ENCODE measurements around the gene SCNN1A. TPM values are rescaled to one million over a fixed set of nuclear protein-coding genes. Genes with fewer than 3 reads are reported as not detected.

Gene SCNN1A
- total and polyA plus RNA-seq, 2 of the 13 experiments (the other 11 are each of a cell fraction or from before 2014, with no cell fraction given), result 1.5 to 14.6 TPM

GRCh38 chr12:6377667-6377994 lies 2.3 kb upstream of the SCNN1A start (continued):
- TF ChIP-seq ZSCAN25 (CRISPR knock-in tag; IDR thresholded peaks at IDR 0.05), result peak; percentile 48; the same call in 1 of the 2 replicates
- peak; percentile 19 for TF ChIP-seq TEAD3 (CRISPR knock-in tag; optimal IDR thresholded peaks at IDR 0.05; ENCODE audit: borderline replicate concordance)
- TF ChIP-seq GATAD2A (CRISPR knock-in tag; IDR thresholded peaks at IDR 0.05), result peak; percentile 22; the same call in 1 of the 2 replicates
- peak; percentile 89 for TF ChIP-seq ZNF263 (CRISPR knock-in tag; IDR thresholded peaks at IDR 0.05)
- TF ChIP-seq HNF4A (CRISPR knock-in tag; IDR thresholded peaks at IDR 0.05), result peak; percentile 43; the same call in 1 of the 2 replicates
- no peak for TF ChIP-seq HNF4G (IDR thresholded peaks at IDR 0.05; ENCODE audit: borderline replicate concordance, low read depth, low read length)
- no peak for TF ChIP-seq HNF4G (CRISPR knock-in tag; IDR thresholded peaks at IDR 0.05; ENCODE audit: borderline replicate concordance, low read depth)
- TF ChIP-seq ZNF629 (CRISPR knock-in tag; conservative IDR thresholded peaks at IDR 0.05), result peak; percentile 30
- TF ChIP-seq DMAP1 (CRISPR knock-in tag; IDR thresholded peaks at IDR 0.05), result 0 out of 2 replicates have a peak, but pooled peaks have one; percentile 1
- no peak for TF ChIP-seq ZNF224 (CRISPR knock-in tag; IDR thresholded peaks at IDR 0.05)

GRCh38 chr12:6376870-6377666 lies 1.7 kb upstream of the SCNN1A start:
- FAIRE-seq, result no peak
- TF ChIP-seq ZNF280D (CRISPR knock-in tag; IDR thresholded peaks at IDR 0.05) (0 out of 2 replicates have a peak, but pooled peaks have one; percentile 28), YEATS2 (CRISPR knock-in tag; IDR thresholded peaks at IDR 0.05; ENCODE audit: borderline replicate concordance) (0 out of 2 replicates have a peak, but pooled peaks have one; percentile 3), ARNTL (CRISPR knock-in tag; IDR thresholded peaks at IDR 0.05) (0 out of 2 replicates have a peak, but pooled peaks have one; percentile 4), ZKSCAN1 (IDR thresholded peaks at IDR 0.05; ENCODE audit: low read length) (no peak), FLYWCH1 (CRISPR knock-in tag; IDR thresholded peaks at IDR 0.05) (0 out of 2 replicates have a peak, but pooled peaks have one; percentile 37), HDAC1 (CRISPR knock-in tag; IDR thresholded peaks at IDR 0.05) (0 out of 2 replicates have a peak, but pooled peaks have one; percentile 10), REPIN1 (CRISPR knock-in tag; IDR thresholded peaks at IDR 0.05; ENCODE audit: borderline replicate concordance, low read depth) (0 out of 2 replicates have a peak, but pooled peaks have one; percentile 63), ZFYVE20 (CRISPR knock-in tag; IDR thresholded peaks at IDR 0.05; ENCODE audit: borderline replicate concordance, low read depth) (no peak), ZBTB42 (CRISPR knock-in tag; IDR thresholded peaks at IDR 0.05) (0 out of 2 replicates have a peak, but pooled peaks have one; percentile 30), MAZ (IDR thresholded peaks at IDR 0.05; ENCODE audit: borderline replicate concordance, low read depth, low read length) (no peak), MAZ (CRISPR knock-in tag; IDR thresholded peaks at IDR 0.05; ENCODE audit: low read depth) (0 out of 2 replicates have a peak, but pooled peaks have one; percentile 13), ZNF354B (CRISPR knock-in tag; IDR thresholded peaks at IDR 0.05) (0 out of 2 replicates have a peak, but pooled peaks have one; percentile 65)
- H3K36me3 ChIP-seq (replicated peaks in 1 of 2; ENCODE audit: control insufficient read depth in 1 of 2, insufficient read depth in 2 of 2, low read length in 2 of 2), result no peaks in the 10 kb centered on the region
- WGBS (ENCODE audit: low lambda C conversion rate), result 22% methylated on average over 10 of the region's 10 CpGs
- CTCF ChIA-PET (ENCODE audit: low intra/inter-chr PET ratio, low total read pairs), result no interaction called here
- peak overlapping the region; percentile 98 for H3K4me2 ChIP-seq (ENCODE audit: low read depth, low read length)
- no peaks in the 10 kb centered on the region for H3K9me3 ChIP-seq (ENCODE audit: low read length)
- H3K4me3 ChIP-seq (replicated peaks in 1 of 3; ENCODE audit: insufficient read depth in 1 of 3, low read depth in 2 of 3, low read length in 3 of 3), result peak overlapping the region; percentile 34 to 73 (median 57)
- in situ Hi-C loops (cut with HindIII; ENCODE audit: extremely low pct_ligation_motif_present, low pct_unique_long_range_greater_than_20kb), result no loop called here
- no peak overlapping the region for H2AFZ ChIP-seq (ENCODE audit: low read length)
- no peak; the same call in 2 of the 3 replicates for ATAC-seq
- peaks cover 0 to 21% of the 10 kb centered on the region in 2 experiments; a peak in 3 of 5 replicates for H3K27me3 ChIP-seq (ENCODE audit: control insufficient read depth in 1 of 2, insufficient read depth in 2 of 2, low read length in 2 of 2)
- H3K79me2 ChIP-seq (ENCODE audit: insufficient read depth, low read length), result no peaks in the 10 kb centered on the region
- H4K20me1 ChIP-seq (ENCODE audit: insufficient read depth, low read length), result no peaks in the 10 kb centered on the region
- H3K4me1 ChIP-seq (ENCODE audit: insufficient read depth, low read length), result peaks cover 68% of the 10 kb centered on the region
- no peak for DNase-seq (ENCODE audit: low spot score)
- H3K9ac ChIP-seq (ENCODE audit: insufficient read depth, low read depth, low read length), result peak overlapping the region; percentile 68
- peak overlapping the region; percentile 16 for H3K27ac ChIP-seq (ENCODE audit: extremely low read length, insufficient read depth, low read length)
- BruUV-seq (replicated peaks), result no TSS peak
- intact Hi-C loops (cut with micrococcal nuclease; ENCODE audit: unreplicated experiment), result loop anchor here (2.0 kb wide), 1 partner anchor 40 kb away; no protein-coding TSS in a partner anchor
- POLR2A ChIA-PET, result interaction anchor here (0.6 to 4.9 kb wide), 6 partner anchors 14 to 75 kb away, joined by 3 to 33 read pairs (median 4); partner anchors contain the start of gene TAPBPL

Data from HepG2 (cell line).